HG02759 (cell line): Measurements from ENCODE around the gene NRG2.

Experiments
- ATAC-seq: cut with Tn5 transposase; IDR thresholded peaks from one replicate; pipeline ENCODE4 v1.9.1; 2021; ENCODE audit warnings: mild to moderate bottlenecking, moderate library complexity; ENCODE audit not compliant: unreplicated experiment

Gene NRG2

GRCh38 chr5:139863855-139864558 is 179.1 kb downstream of the NRG2 start:
- peak; percentile 74 for ATAC-seq

DNA sequence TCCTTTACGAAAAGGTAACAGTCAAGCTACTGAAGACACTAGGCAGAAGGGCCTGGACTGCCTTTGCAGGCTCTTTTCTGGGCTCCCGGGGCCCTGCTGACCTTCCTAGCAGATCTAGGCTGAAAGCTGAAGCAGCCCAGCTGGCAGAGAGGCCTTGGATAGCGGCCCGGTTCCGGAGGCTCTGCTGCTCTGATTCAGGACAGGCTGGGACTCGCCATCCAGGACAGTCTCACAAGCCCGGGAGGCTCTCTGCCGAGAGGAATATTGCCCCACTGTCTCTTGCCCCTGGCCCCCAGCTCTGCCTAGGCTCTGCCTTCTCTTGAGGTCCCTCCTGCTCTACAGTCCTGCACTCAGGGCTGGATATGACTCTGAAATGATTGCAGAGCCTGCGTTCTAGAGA is 179.7 kb downstream of the NRG2 start:
- ATAC-seq, result no peak

GRCh38 chr5:139862803-139863202 is 180.3 kb downstream of the NRG2 start:
- ATAC-seq, result no peak

- ATAC-seq, result peak; percentile 37
Observed at GRCh38 chr5:139862313-139862712, 180.8 kb downstream of the NRG2 start.

- ATAC-seq, result no peak
Observed at GRCh38 chr5:139861889-139862207, 181.3 kb downstream of the NRG2 start.

- no peak for ATAC-seq
Observed at GRCh38 chr5:139861021-139861888, 181.8 kb downstream of the NRG2 start.

DNA sequence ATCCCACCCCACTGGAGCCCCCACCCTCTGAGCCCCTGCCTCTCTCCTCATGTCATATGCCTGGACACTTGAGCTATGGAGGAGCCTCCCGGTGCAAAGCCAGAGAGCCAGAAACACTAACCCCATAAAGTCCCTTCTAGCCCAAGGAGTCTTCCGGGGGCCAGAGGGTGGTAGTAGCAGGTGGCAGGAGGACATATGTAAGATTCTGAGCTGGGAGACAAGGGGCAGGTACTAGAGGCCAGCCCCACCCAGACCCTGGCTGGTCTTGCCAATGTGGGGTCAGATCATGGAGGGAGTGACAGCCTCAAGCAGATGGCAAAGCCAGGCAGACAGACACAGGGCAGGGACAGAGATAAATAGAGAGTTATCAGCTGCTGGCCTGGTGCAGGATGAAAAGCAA is 184.1 kb downstream of the NRG2 start:
- no peak for ATAC-seq

DNA sequence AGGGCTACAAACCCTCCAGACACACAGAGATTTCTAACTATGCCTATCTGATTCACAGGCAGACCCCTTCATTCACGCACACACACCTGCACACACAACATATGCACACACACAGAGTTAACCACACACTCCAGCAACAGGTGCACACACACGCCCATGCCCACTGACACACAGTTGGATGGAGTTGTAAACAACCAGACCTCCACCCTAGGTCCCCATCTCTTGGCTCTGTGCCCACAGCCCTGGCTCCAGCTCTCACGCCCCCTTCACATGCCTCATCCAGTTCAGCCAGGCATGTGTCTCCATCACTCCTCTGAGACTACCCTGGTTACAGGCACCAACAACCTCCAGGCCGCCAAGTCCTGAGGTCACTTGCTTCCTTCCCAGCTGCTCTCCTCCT is 186.4 kb downstream of the NRG2 start:
- ATAC-seq, result no peak

DNA sequence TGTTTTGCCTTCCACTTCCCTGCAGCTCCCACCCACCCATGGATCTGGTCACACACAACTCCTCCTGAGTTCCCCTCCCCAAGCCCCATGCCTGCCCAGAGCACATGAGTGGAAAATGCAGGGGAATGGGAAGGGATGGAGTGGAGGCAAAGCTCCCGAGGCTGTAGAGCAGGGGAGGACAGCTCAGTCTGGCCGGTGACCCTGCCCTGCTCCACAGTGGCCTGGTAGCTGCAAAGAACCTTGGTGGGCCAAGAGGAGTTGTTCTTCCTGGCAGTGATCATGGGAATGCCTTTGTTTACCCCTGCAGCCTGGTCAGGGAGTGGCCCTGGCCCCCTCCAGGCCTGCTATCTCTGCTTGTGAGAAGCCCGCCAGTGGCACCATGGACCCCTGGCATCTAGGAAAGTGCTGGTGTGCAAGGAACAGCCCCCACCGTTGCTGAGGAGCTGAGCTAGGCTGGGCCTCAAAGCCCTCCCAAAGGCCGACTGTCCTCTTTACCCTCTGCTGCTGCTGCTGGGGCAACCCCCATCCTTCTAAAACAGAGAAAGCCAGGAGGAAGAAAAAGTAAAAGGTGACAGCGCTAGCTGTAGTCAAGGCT is 187.1 kb downstream of the NRG2 start:
- ATAC-seq, result no peak

- ATAC-seq, result no peak
Observed at GRCh38 chr5:139855451-139855850, 187.6 kb downstream of the NRG2 start.

- no peak for ATAC-seq
Observed at GRCh38 chr5:139854953-139855352, 188.1 kb downstream of the NRG2 start.

DNA sequence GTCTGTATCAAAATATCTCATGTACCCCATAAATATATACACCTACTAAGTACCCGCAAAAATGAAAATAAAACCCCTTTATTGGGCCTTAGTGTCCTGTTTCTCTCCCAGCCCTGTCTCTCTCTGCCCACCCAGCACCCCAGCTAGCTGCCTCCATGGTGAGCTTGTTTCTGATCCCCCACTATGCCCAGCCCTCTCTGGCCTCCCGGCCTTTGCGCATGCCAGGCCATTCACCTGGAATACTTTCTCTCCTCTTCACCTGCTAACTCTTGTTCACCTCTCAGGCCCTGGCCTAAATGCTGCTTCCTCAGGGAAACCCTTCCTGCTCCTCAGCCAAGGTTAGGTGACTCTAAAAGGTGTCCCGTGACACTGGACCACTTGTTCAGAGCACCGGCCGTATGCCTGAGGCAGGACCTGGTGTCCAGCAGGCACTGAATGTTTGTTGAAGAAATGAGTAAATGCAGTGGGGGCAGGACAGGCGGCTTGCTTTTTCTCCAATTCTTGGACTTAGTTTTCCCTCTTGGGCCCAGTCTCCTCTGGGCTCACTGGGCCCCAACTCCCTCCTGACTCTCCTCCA is 189.0 kb downstream of the NRG2 start:
- ATAC-seq, result no peak

GRCh38 chr5:139852696-139853095 is 190.4 kb downstream of the NRG2 start:
- ATAC-seq, result no peak

GRCh38 chr5:139851558-139851957 is 191.5 kb downstream of the NRG2 start:
- ATAC-seq, result no peak

DNA sequence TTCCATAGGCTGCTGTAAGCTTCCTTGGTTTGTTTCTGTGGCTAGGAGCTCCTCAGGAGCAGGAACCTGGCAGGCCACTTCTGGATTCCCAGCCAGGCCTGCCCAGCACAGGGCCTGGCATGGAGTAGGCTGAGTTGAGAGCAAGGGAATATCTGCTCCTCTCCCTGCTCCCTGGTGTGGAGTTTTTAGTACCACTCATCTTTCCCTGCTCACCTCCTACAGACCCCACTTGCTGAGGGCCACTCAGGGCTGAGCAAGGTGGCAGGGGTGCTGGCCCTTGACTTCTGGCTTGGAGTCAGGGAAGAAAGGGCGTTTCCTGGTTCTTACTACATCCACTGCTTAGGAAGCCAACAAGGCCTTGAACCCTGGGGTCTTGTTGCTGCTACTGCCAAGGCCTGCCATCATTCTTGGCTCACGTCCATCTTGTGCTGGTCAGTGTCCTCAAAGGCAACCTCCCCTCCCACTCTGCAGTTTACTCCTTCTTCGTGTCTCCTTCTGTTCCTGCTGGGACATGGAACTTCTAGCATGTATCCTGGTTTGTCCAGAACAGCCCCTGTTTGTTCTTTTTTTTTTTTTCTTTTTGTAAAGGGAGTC is 192.6 kb downstream of the NRG2 start:
- ATAC-seq, result no peak

DNA sequence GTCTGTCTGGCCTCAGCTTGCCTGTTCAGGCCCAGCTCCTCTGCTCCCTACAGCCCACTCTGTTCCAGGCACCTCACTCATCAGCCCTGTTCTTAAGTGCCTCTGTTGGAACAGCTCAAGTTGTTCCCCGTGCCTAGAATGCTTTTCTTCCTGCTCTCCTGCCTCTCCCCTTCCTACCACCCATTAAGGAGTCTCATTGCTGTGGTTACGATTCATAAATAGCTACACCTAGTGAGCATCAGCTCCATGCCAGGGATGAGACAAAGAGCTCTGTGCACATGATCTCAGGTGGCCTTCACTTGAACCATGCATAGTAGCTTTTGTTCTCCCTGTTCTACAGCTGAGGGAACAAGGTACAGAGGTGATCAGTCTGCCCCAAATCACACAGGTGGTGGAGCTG is 193.2 kb downstream of the NRG2 start:
- ATAC-seq, result no peak

DNA sequence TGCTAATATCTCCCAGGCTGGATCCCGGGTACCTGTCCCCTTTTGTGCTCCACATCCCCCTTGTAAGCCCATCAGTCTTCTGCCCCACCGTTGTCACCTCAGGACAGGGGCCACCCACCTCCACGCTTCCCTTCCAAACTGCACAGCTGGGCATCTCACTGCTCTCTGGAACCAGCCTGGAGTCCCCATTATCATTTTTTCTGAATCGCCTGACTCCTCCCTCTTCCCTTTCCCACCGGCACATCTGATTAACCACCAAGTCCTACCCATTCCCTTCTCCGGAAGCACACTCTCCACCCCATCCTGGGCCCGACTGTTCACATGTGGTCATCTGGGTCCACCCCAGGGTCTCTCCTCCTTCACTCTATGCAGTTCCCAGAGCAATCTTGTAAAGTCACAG is 193.6 kb downstream of the NRG2 start:
- no peak for ATAC-seq

- peak; percentile 18 for ATAC-seq
Observed at GRCh38 chr5:139848508-139849100, 194.5 kb downstream of the NRG2 start.

GRCh38 chr5:139847790-139848507 is 195.2 kb downstream of the NRG2 start:
- ATAC-seq, result peak; percentile 75

DNA sequence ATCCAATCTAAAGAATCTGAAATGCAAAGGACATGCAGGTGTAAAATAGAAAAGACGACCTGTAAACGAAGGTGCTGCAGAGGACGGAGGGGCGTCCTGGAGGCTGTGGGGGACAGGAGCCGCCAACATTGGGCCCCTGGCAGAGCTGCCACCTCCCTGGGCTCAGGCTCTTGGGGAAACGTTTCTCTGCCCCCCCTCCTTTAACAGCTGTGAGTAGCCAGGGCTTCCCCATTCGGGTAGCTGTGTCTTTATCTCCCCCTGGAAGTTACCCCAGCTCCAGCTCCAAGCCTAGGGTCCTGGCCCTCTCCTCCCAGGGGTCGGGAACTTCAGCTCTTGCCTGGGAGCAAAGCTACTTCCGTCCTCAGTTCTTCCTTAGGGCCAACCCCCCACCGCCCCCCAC is 196.0 kb downstream of the NRG2 start:
- no peak for ATAC-seq
